Loucy (cell line): ENCODE data around the gene CHCHD4.

Experiments used
- H2AFZ ChIP-seq: fragments of 200-600 bp; sonication (generic); 2 replicates; pipeline ENCODE4 v1.6.0; 2016; ENCODE audit warnings: antibody characterized with exemption, mild to moderate bottlenecking, low read length, moderate library complexity
- H3F3A ChIP-seq: fragments of 200-600 bp; 2 replicates; pipeline ENCODE4 v1.6.0; 2016; ENCODE audit warnings: antibody characterized with exemption, low read depth, mild to moderate bottlenecking
- H3K27me3 ChIP-seq: fragments of 200-600 bp; sonication (generic); 2 replicates; pipeline ENCODE4 v1.6.1; 2014; ENCODE audit warnings: low read length, mild to moderate bottlenecking; ENCODE audit not compliant: insufficient read depth, poor library complexity, severe bottlenecking
- H3K36me3 ChIP-seq: fragments of 200-600 bp; sonication (generic); 2 replicates; pipeline ENCODE4 v1.6.1; 2016; ENCODE audit warnings: low read length; ENCODE audit not compliant: insufficient read depth
- H3K4me1 ChIP-seq: fragments of 200-600 bp; sonication (generic); 2 replicates; pipeline ENCODE4 v1.5.1; 2014; ENCODE audit warnings: low read length, mild to moderate bottlenecking; ENCODE audit not compliant: insufficient read depth, poor library complexity, severe bottlenecking
- H3K4me2 ChIP-seq: fragments of 200-600 bp; sonication (generic); 2 replicates; pipeline ENCODE4 v1.6.0; 2014; ENCODE audit warnings: antibody characterized with exemption, low read length, low read depth, mild to moderate bottlenecking; ENCODE audit not compliant: poor library complexity, severe bottlenecking
- H3K4me3 ChIP-seq: fragments of 200-600 bp; sonication (generic); 2 replicates; pipeline ENCODE4 v1.5.1; 2014; ENCODE audit warnings: low read length, mild to moderate bottlenecking, mixed read lengths; ENCODE audit not compliant: poor library complexity, severe bottlenecking
- H3K79me2 ChIP-seq: fragments of 200-600 bp; sonication (generic); 2 replicates; pipeline ENCODE4 v1.6.1; 2014; ENCODE audit warnings: low read length; ENCODE audit not compliant: insufficient read depth
- H3K9ac ChIP-seq: fragments of 200-600 bp; sonication (generic); 2 replicates; pipeline ENCODE4 v1.6.0; 2014; ENCODE audit warnings: mild to moderate bottlenecking, low read depth, low read length, moderate library complexity; ENCODE audit not compliant: poor library complexity, severe bottlenecking
- H3K9me2 ChIP-seq: fragments of 200-600 bp; sonication (generic); replicated peaks from 2 replicates; pipeline ENCODE4 v1.6.1; 2016; ENCODE audit warnings: low read depth, low read length, mixed read lengths
- H3K9me3 ChIP-seq: fragments of 200-600 bp; sonication (generic); 2 replicates; pipeline ENCODE4 v1.6.1; 2014; ENCODE audit warnings: mild to moderate bottlenecking, antibody characterized with exemption, low read length, low read depth; ENCODE audit not compliant: insufficient read depth
- H4K20me1 ChIP-seq: fragments of 200-600 bp; sonication (generic); 2 replicates; pipeline ENCODE4 v1.6.0; 2014; ENCODE audit warnings: antibody characterized with exemption, low read length, mild to moderate bottlenecking; ENCODE audit not compliant: insufficient read depth, poor library complexity, severe bottlenecking
- CTCF ChIP-seq: fragments of 200-600 bp; sonication (generic); conservative IDR thresholded peaks from 2 replicates; pipeline ENCODE4 v1.5.1; 2014; ENCODE audit warnings: mild to moderate bottlenecking, antibody characterized with exemption, low read length
- EZH2phosphoT487 ChIP-seq: fragments of 200-600 bp; IDR thresholded peaks from 2 replicates; pipeline ENCODE4 v1.6.1; 2018; ENCODE audit warnings: antibody characterized with exemption, mild to moderate bottlenecking, moderate library complexity, borderline replicate concordance

Gene CHCHD4

GRCh38 chr3:14169871-14170270, 45.2 kb upstream of the CHCHD4 start:
- Histone ChIP-seq H3K9me2 (no peaks in the 10 kb centered on the region), H3K27me3 (no peaks in the 10 kb centered on the region), H2AFZ (no peak overlapping the region), H3K4me2 (no peak overlapping the region), H3K4me1 (peaks cover 14% of the 10 kb centered on the region), H3K4me3 (no peak overlapping the region), H3K36me3 (peaks cover 41% of the 10 kb centered on the region), H3F3A (no peaks in the 10 kb centered on the region), H4K20me1 (peaks cover 3% of the 10 kb centered on the region), H3K9ac (no peak overlapping the region), H3K9me3 (no peaks in the 10 kb centered on the region), H3K79me2 (0 out of 2 replicates have a peak, but pooled peaks cover 2% of the 10 kb centered on the region)
- TF ChIP-seq EZH2phosphoT487 (no peak), CTCF (0 out of 2 replicates have a peak, but pooled peaks have one; percentile 10)

- no peak overlapping the region for H3K4me3 ChIP-seq
- H3K4me2 ChIP-seq, result no peak overlapping the region
- no peak overlapping the region for H3K9ac ChIP-seq
- peaks cover 9% of the 10 kb centered on the region for H3K4me1 ChIP-seq
- H3F3A ChIP-seq, result no peaks in the 10 kb centered on the region
- H3K9me3 ChIP-seq, result no peaks in the 10 kb centered on the region
- no peaks in the 10 kb centered on the region for H3K79me2 ChIP-seq
- H2AFZ ChIP-seq, result no peak overlapping the region
- H3K9me2 ChIP-seq, result no peaks in the 10 kb centered on the region
- peaks cover 45% of the 10 kb centered on the region for H3K36me3 ChIP-seq
- no peaks in the 10 kb centered on the region for H4K20me1 ChIP-seq
- no peaks in the 10 kb centered on the region for H3K27me3 ChIP-seq
- TF ChIP-seq EZH2phosphoT487 (no peak), CTCF (no peak)
These were observed 44.8 kb upstream of the CHCHD4 start for GRCh38 chr3:14169435-14169834.

- no peaks in the 10 kb centered on the region for H3K9me3 ChIP-seq
- H3K9me2 ChIP-seq, result no peaks in the 10 kb centered on the region
- peaks cover 6% of the 10 kb centered on the region for H3K4me1 ChIP-seq
- peaks cover 65% of the 10 kb centered on the region for H3K36me3 ChIP-seq
- no peaks in the 10 kb centered on the region for H3K79me2 ChIP-seq
- no peak overlapping the region for H3K9ac ChIP-seq
- H4K20me1 ChIP-seq, result no peaks in the 10 kb centered on the region
- TF ChIP-seq EZH2phosphoT487 (no peak), CTCF (no peak)
- H3K4me2 ChIP-seq, result no peak overlapping the region
- no peak overlapping the region for H2AFZ ChIP-seq
- H3K4me3 ChIP-seq, result no peak overlapping the region
- no peaks in the 10 kb centered on the region for H3F3A ChIP-seq
- no peaks in the 10 kb centered on the region for H3K27me3 ChIP-seq
These were observed 42.4 kb upstream of the CHCHD4 start for GRCh38 chr3:14166877-14167603.
